Activated CD8-positive, alpha-beta memory T cell treated with anti-CD3 and anti-CD28 coated beads, Interleukin-2, amount 50 U/mL, for 24 hours (primary cell): ENCODE data around the gene UBC.

Experiments
- DNase-seq: peaks from one replicate; pipeline ENCODE4 v3.0.0-alpha.2; 2020; ENCODE audit errors: extremely low read depth

UBC gene

DNA sequence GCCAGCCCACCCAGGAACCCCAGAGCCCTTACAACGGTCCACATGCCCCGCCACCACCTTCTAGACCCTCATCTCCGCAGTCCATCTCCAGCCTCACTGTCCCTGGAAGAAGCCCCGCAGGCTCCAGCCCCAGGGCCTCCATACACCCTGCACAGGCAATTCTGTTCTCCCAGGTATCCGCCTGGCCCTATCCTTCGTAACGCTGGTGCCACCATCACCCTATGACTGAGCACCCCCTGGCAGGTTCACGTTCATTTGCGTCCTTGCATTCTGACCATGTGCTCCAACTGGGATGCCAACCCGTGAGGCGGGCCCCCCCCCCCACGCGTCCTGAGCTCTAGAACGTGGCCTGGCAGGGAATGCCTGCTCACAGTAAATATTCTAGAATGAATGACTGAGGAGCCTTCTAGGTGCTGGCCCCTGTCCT is 50.1 kb downstream of the UBC start:
- DNase-seq, result no peak

DNA sequence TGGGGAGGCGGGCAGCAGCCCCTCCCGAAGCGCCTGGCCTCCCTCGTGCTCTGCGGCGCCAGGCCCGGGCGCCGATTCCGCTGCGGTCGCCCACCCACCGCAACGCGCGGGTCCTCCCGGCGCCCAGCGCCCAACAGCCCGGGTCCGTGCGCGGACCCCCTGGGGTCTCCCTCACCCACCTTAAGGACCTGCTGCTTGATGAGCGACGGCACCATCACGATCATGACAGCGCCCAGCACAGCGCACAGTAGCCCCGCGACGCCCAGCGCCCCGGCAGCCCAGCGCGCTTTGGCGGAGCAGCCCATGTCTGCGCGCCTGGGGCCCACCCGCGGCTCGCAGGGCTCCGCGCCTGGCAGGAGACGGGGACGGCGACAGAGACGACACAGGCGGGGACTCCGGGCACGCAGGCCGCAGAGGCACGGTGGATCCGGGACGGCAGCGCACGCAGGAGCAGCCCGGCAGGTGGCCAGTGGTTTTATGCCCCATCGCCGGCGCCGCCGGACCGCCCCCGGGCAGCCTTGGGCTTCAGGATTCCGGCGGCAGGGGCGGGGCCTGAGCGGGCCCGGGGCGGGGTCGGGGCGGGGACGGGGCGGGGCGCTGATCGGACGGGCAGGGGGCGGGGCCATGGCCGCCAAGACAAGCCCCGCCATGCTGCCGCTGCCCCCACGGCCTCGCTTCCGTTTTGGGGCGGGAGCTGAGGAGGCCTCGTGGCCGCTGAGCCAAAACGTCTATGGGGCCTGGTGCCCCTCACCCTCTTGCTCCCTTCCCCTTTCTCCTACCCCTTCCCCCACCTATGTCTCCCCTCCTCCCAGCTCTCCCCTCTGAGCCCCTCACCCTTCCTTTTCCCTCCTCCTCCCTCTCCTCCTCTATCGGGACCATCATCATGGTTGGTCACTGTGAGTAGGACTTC is 50.8 kb downstream of the UBC start, which contains the start of gene SCARB1:
Gene SCARB1 (minus strand): TSS at position 449 of the 910 bp plus-strand sequence. CDS start 144 bp downstream, at position 305.
- no peak for DNase-seq

DNA sequence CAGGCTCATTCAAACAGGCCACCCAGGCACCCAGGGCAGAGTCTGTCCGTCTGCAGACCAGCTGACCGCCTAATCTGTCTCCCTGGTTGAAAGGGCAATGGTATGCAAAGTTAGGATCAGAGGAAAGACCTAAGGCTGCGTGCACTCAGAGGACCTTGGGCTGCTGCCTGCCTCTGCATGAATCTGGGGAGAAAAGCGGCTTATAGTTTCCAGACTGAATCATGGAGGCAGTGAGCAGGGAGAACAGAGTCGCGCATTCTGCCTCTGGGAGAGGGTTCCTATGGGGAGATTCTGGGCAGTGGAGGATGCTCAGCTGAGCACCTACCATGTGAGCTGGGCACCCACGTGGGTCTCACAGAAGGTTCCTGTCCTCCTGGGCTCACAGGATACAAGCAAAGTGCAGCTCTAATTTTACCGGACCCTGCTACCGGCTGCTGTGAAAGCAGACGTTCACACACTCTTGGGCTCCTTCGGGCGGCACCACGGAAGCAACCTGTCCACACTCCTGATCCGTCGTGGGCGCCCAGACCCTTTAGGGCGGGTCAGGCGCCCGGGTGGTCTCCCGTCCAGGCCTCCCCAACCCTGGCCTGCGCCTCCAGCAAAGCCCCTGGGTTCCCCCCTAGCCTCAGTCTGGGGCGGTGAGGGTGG is 51.6 kb downstream of the UBC start:
- no peak for DNase-seq

DNA sequence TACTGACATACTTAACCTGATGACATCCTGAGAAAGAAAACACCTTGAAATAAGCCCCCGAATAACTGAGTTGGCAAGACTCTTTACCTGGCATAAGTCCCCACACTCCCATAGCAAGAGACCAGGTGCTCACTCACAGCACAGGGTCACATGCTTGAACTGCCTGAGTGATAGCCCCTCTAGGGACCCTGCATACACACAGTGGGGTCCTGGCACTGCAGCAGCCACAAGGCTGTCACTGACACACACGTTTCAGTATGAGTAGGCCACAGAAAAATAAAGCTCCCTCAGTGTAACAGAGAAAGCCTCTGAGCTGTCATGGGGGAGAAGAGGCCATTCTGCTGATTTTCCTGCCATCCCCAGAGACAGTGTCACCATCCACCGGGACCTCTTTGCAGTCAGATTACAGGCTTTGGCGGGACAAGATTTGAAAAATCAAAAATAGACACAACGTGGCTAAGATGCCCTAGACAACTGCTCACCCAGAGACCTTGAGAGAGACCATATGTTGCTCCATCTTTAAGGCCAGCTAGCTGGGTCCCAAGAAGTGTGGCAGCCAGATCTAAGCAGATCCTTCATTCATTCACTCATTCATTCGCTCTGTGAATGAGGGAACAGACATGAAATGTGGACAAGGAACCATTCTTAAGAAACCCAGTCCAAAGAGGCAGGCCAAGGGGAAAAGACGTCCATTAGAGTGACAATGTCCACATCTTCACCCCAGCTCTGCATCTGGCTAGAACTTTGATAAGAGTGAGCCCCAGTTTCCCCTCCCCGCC is 52.4 kb downstream of the UBC start:
- no peak for DNase-seq
